Mammary epithelial cell (primary cell): Measurements from ENCODE around the gene GRID1.

Experiments used
- EZH2 ChIP-seq: IDR thresholded peaks from 2 replicates; pipeline ENCODE4 v1.6.1; 2012; ENCODE audit warnings: low read length, inconsistent platforms, borderline replicate concordance
- TF ChIP-seq, protein P1 (sequence below), 2 donors: IDR thresholded peaks in 1 of 2; conservative IDR thresholded peaks in 1 of 2; 2 replicates each; pipeline ENCODE4 v1.5.1; 2011 to 2012; ENCODE audit warnings: inconsistent platforms in 2 of 2, low read length in 2 of 2, mild to moderate bottlenecking in 2 of 2, control low read depth in 1 of 2, low read depth in 1 of 2; ENCODE audit not compliant: insufficient read depth in 1 of 2; ENCODE audit errors: extremely low read depth in 1 of 2

DNA sequence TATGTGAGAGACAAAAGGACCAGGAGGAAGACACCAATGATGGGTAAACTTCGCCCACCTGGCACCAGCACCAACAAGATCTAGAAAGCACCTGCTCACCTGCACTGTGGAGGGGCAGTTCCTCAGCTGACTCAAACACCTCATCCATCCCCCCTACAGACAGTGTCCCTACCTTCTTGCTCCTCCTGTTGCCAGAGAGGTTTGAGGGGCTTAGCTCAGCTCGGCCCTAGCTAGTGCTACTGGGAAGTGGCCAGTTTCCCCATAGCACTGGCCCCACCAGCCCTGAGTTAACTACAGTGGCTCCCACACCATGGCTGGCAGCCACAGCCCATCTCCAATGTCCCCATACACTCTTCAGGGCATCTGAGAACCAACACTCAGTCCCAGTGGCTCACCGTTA, 70.8 kb downstream of the GRID1 start:
- TF ChIP-seq, protein P1, sequence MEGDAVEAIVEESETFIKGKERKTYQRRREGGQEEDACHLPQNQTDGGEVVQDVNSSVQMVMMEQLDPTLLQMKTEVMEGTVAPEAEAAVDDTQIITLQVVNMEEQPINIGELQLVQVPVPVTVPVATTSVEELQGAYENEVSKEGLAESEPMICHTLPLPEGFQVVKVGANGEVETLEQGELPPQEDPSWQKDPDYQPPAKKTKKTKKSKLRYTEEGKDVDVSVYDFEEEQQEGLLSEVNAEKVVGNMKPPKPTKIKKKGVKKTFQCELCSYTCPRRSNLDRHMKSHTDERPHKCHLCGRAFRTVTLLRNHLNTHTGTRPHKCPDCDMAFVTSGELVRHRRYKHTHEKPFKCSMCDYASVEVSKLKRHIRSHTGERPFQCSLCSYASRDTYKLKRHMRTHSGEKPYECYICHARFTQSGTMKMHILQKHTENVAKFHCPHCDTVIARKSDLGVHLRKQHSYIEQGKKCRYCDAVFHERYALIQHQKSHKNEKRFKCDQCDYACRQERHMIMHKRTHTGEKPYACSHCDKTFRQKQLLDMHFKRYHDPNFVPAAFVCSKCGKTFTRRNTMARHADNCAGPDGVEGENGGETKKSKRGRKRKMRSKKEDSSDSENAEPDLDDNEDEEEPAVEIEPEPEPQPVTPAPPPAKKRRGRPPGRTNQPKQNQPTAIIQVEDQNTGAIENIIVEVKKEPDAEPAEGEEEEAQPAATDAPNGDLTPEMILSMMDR (conservative IDR thresholded peaks at IDR 0.05 in 1 of 2, IDR thresholded peaks at IDR 0.05 in 1 of 2; ENCODE audit: extremely low read depth in 1 of 2, insufficient read depth in 1 of 2, low read depth in 1 of 2, low read length in 2 of 2): no peak
- no peak for TF ChIP-seq EZH2
